Fibroblast of lung (primary cell): ENCODE measurements around the gene TNFRSF11A.

ENCODE experiments used
- CTCF ChIP-seq, 2 donors: IDR thresholded peaks in 1 of 2; conservative IDR thresholded peaks in 1 of 2; 1 replicate in 1 of 2; 2 replicates in 1 of 2; pipeline ENCODE4 v1.5.1; 2011 to 2012; ENCODE audit warnings: low read length in 2 of 2, control low read depth in 1 of 2, inconsistent platforms in 1 of 2, low read depth in 1 of 2, mild to moderate bottlenecking in 1 of 2
- EZH2 ChIP-seq: IDR thresholded peaks from 2 replicates; pipeline ENCODE4 v1.5.1; 2012; ENCODE audit warnings: low read length, control low read depth, mild to moderate bottlenecking; ENCODE audit errors: missing control alignments

- TF ChIP-seq CTCF (conservative IDR thresholded peaks at IDR 0.05 in 1 of 2, IDR thresholded peaks at IDR 0.05 in 1 of 2; ENCODE audit: low read depth in 1 of 2, low read length in 2 of 2) (no peak), EZH2 (no peak)
These were observed 110.4 kb downstream of the TNFRSF11A start for GRCh38 chr18:62435435-62436031.
